HG02970 (cell line): ENCODE results near the gene SNX8.

Source experiments
- ATAC-seq: cut with Tn5 transposase; IDR thresholded peaks from one replicate; pipeline ENCODE4 v1.9.1; 2021; ENCODE audit warnings: mild to moderate bottlenecking, moderate library complexity, moderate number of reproducible peaks; ENCODE audit not compliant: unreplicated experiment, low FRiP score

SNX8 gene

GRCh38 chr7:2299131-2299829, 15.0 kb downstream of the SNX8 start:
- ATAC-seq: peak; percentile 43

DNA sequence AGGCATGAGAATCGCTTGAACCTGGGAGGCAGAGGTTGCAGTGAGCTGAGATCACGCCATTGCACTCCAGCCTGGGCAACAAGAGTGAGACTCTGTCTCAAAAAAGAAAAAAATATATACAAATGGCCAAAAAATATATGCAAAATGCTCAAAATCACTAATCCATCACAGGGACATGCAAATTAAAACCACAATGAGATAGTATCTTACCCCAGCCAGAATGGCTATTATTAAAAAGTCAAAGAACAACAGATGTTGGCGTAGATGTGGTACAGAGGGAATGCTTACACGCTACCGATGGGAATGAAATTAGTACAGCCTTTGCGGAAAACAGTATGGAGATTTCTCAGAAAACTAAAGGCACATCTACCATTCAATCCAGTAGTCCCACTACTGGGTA, 17.4 kb downstream of the SNX8 start:
- no peak for ATAC-seq

DNA sequence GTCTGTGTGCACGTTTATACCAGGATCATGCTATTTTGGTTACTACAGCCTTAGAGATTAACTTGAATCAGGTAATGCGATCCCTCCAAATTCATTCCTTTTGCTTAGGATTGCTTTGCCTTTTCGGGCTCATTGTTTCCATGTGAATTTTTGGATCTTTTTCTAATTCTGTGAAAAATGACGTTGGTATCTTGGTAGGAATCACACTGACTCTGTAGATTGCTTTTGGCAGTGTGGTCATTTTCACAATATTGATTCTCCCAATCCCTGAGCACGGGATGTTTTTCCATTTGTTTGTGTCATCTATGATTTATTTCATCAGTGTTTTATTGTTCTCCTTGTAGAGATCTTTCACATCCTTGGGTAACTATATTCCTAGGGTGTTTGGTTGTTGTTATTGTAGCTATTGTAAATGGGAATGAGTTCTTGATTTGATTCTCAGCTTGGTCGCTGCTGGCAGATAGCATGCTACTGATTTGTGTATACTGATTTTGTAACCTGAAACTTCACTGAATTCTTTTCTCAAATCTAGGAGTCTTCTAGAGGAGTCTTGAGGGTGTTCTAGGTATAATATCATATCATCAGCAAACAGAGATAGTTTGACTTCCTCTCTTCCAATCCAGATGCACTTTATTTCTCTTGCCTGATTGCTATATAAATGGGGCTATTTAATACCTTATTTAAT, 18.2 kb downstream of the SNX8 start:
- ATAC-seq: no peak

GRCh38 chr7:2290877-2291276, 23.4 kb downstream of the SNX8 start:
- no peak for ATAC-seq

DNA sequence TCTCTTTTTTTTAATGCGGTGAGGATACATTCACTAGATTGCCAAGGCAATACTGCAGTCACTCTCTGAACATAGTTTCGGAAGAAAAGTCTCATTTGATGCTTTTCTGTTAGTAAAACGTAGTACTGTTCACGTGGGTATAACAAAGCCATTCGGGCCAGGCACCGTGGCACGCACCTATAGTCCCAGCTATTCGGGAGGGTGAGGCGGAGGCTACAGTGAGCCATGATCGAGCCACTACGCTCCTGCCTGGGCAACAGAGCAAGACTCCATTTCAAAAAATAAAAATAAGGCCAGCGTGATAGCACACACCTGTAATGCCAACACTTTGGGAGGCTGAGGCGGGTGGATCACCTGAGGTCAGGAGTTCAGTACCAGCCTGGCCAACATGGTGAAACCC, 24.6 kb downstream of the SNX8 start:
- no peak for ATAC-seq

DNA sequence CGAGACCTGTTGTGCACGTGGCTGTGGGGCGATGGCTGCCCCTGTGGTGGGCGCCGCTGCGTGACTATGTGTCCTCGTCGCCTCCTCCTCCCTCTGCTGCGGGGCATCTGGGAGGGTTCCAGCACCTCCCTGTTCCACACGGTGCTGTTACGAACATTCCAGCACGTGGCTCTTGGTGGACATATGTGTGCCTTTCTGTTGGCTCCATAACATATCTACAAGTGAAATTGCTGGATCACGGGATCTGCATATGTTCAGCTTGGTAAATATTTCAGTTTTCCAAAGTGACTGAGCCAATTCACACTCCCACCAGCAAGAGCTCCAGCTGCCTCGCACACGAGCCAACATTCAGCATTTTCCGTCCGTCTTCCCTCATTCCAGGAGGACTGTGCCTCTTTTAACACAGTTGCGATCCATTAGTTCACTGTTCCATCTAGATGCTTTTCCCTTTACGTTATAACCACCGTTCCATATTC, 25.1 kb downstream of the SNX8 start:
- no peak for ATAC-seq

DNA sequence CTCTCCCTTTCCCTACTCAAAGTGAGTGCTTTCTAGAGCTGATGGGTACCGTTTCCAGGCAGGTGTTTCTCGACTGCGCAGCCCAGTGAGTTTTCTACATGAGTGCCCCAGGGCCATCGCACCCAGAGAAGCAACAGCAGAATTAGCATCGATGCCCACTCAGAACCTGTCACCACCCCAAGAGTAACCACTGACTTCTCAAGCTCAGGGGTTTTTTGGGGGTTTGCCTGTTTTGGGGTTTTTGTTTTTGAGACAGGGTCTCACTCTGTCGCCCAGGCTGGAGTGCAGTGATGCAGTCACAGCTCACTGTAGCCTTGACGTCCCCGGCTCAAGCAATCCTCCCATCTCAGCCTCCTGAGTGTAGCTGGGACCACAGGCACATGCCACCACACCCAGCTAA, 25.7 kb downstream of the SNX8 start:
- ATAC-seq: no peak

- ATAC-seq: no peak
Measured at GRCh38 chr7:2287745-2288144, 26.5 kb downstream of the SNX8 start.

DNA sequence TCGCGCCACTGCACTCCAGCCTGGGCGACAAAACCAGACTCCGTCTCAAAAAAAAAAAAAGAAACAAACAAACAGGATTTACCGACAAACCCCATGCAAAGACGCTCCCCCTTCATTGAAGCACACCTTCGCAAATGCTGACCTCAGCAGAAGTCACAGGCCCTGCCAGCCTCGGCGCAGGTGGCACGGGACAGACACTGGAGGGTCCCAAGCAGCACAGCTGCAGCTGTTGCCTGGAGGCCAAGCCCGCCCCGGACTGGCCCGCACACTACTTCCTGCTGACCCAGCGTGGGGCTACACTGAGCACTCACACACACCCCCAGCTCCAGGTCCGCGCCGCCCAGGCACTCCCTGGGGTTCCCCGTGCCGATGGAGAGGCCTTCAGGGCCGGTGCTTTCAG, 31.2 kb downstream of the SNX8 start:
- ATAC-seq: no peak

DNA sequence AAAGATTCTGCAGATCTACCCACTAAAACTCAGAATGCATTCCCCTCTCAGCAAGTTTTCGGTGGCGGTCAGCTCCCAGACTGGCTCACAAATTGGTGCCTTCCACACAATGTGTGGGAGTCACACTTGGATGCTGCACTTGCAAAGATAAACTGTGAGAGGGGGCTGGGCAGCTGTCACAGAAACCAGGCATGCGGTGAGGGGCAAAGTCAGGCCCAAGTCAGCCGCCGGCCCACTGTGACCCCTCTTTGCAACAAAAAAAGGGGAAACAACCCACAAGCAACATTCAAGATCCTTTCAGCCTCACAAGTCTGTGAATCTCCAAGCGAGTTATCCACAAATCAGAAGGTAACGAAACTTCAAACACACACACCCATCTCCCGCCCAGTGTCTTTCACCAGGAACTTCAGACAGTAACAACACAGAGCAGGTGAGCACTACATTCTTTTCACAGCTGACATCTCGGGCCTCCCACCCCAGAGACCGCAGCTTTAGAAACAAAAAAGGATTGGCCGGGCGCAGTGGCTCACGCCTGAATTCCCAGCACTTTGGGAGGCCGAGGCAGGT, 32.0 kb downstream of the SNX8 start:
- ATAC-seq: no peak

DNA sequence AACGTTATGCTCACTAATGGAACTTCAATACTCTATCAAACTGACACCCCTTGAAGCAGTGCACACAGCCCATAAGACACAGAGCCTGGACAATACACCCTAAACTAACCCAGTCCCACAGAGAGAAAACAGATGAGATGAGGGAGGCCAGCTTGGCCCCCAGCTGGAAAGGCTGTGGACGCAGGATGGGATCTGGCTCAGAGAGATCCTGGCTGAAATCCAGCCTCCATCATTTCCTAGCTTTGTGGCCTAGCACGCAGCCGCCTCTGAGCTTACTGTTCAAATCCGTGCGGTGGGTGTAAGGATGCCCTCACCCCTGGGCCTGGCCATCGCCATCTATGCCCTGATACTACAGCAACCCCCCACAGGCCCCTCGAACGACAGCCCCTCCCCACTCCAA, 32.7 kb downstream of the SNX8 start:
- ATAC-seq: no peak

GRCh38 chr7:2280424-2280823, 33.8 kb downstream of the SNX8 start:
- no peak for ATAC-seq

DNA sequence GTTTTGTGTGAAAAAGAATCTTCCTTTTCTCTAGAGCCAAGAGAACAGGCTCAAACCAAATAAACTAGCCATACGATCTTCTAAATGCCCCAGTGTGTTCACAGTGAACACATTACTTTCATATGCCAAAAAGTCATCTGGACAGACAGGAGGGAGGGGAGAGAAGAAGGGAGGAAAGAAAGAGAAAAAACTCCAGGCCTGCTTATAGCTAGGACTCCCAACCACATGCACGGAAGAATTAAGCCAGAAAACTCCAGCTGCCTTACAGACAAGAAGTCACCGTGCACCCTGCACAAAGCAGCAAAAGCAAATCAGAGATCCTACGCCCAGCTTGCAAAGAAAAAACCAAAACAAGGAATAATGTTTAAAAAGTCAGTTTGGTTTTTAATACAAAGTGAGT, 34.3 kb downstream of the SNX8 start:
- no peak for ATAC-seq

GRCh38 chr7:2278026-2278425, 36.2 kb downstream of the SNX8 start:
- ATAC-seq: no peak

GRCh38 chr7:2276107-2276506, 38.1 kb downstream of the SNX8 start:
- ATAC-seq: no peak

DNA sequence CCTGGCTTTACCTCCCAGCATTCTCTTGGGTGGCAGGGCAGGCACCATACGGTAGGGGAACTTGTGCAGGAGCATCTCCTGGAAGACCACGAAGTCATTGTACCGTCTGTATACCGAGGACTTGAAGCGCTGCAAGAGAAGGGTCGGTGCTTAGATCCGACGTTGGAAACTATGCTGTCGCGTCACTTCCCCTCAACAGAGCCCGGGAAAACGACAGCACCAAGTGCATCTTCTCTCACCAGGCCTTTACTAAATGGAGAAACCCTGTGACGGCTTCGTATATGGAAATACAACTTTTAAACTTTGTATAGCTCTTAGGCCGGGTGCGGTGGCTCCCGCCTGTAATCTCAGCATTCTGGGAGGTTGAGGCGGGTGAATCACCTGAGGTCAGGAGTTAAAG, 39.1 kb downstream of the SNX8 start:
- ATAC-seq: no peak

DNA sequence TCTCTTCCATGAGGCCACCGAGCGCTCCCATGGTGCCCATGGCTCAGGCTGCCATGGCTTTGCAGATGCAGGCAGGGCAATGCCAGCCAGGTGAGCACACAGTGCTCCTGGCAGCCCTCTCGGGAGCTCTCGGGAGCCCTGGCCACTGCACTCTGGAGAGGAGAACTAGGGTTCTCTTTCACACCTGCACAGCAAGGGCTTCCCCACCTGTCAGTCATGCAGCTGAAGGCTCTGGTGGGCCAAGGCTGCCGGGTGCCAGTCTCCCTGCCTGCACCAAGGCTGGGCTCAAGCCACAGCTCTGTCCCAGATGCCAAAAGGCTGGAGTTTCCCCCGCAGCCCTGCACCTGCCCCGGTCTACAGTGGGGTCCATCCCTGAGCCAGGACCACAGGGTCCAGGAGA, 39.6 kb downstream of the SNX8 start:
- no peak for ATAC-seq

DNA sequence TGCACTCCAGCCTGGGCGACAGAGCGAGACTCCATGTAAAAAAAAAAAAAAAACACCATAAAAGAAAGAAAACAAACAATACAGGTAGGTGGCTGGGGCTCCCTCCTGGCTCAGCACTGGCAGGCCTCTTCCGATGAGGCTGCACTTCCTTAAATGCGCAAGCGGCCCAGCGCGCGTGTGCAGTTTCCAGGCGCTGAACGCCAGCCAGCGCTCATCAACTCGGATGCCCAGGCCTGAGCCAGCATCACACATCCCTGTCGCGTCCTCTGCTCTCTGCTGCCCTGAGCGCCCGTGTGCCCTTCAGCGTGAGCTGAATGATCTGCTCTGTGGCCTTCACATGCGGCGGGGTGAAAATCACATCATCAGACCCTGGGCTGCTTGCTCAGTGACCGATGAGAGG, 40.4 kb downstream of the SNX8 start:
- no peak for ATAC-seq

GRCh38 chr7:2272031-2272430, 42.2 kb downstream of the SNX8 start:
- ATAC-seq: no peak

GRCh38 chr7:2271273-2272026, 42.8 kb downstream of the SNX8 start:
- ATAC-seq: no peak

- no peak for ATAC-seq
Measured at GRCh38 chr7:2270495-2270894, 43.7 kb downstream of the SNX8 start.
